Cardiac septum (tissue), 1 donor: Measurements from ENCODE around the gene TRMT2B. TPM values are rescaled to one million over a fixed set of nuclear protein-coding genes. Genes with fewer than 3 reads are reported as not detected.

ENCODE experiments used
- total RNA-seq: library from RNA; stranded (reverse); fragmentation: NEBNext Ultra II Directional; extraction: Animal tissue kit (Norgen Biotek cat#: 25700); gene quantifications from one replicate; pipeline ENCODE4 v1.2.1, GENCODE V29; 2021
- donor health status: DM: no; HTN: no; CAD: no.

The TRMT2B gene
- total RNA-seq, 1 donor from 2014 or later: 14.1 TPM

Other genes with a start within 250 kb of the TRMT2B start
- 7.8 TPM for gene CSTF2, start 231.7 kb downstream of the TRMT2B start, total RNA-seq
- not detected for gene NOX1, start 177.8 kb downstream of the TRMT2B start, total RNA-seq
- gene XKRX, start 123.2 kb downstream of the TRMT2B start, total RNA-seq: 0.11 TPM
- not detected for gene ARL13A, start 82.4 kb downstream of the TRMT2B start, total RNA-seq
- gene TMEM35A, start 26.8 kb upstream of the TRMT2B start, total RNA-seq: 0.11 TPM
- gene CENPI, start 46.1 kb upstream of the TRMT2B start, total RNA-seq: 0.46 TPM
- not detected for gene DRP2, start 167.7 kb upstream of the TRMT2B start, total RNA-seq
- gene TAF7L, start 239.2 kb upstream of the TRMT2B start, total RNA-seq: not detected